Measurements from ENCODE around the gene ATG13. TPM values are rescaled to one million over a fixed set of nuclear protein-coding genes. Genes with fewer than 3 reads are reported as not detected.

Gene ATG13
- total RNA-seq, 2 donors from 2014 or later: 54.3 to 172 TPM

DNA sequence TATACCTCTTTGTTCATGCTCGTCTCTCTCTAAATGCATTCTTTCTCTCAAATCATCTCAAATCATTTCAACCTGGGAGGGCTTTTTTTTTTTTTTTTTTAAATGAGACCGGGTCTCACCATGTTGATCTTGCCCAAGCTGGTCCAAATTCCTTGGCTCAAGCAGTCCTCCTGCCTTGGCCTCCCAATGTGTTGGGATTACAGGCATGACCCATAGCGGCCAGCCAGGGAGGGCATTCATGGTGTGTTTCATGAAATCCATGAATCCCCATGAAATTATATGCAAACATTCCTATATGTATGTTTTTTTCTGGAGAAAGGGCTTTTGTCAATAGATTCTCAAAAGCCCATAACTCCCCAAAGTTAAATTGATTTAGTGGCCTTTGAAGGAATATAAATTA is 26.2 kb downstream of the ATG13 start:
- no peak for DNase-seq (ENCODE audit: low spot score)
- no peak for TF ChIP-seq CTCF (IDR thresholded peaks at IDR 0.05)
- TF ChIP-seq POLR2AphosphoS5 (IDR thresholded peaks at IDR 0.05): no peak
- no peak for TF ChIP-seq POLR2A (IDR thresholded peaks at IDR 0.05)
- no peak overlapping the region for H3K27ac ChIP-seq
- H3K9me3 ChIP-seq: no peaks in the 10 kb centered on the region
- H3K27me3 ChIP-seq (replicated peaks; ENCODE audit: insufficient read depth): no peaks in the 10 kb centered on the region
- 89% methylated on average over 3 of the region's 3 CpGs for WGBS
- H3K36me3 ChIP-seq: no peaks in the 10 kb centered on the region
- intact Hi-C loops (cut with DNase I): no loop called here
- H3K4me3 ChIP-seq: no peak overlapping the region
- no peaks in the 10 kb centered on the region for H3K4me1 ChIP-seq (replicated peaks)

GRCh38 chr11:46643986-46644385 is 26.6 kb downstream of the ATG13 start:
- Histone ChIP-seq H3K27me3 (replicated peaks; ENCODE audit: insufficient read depth) (no peaks in the 10 kb centered on the region), H3K27ac (no peak overlapping the region), H3K36me3 (no peaks in the 10 kb centered on the region), H3K9me3 (no peaks in the 10 kb centered on the region), H3K4me3 (no peak overlapping the region), H3K4me1 (replicated peaks) (peaks cover 2% of the 10 kb centered on the region)
- TF ChIP-seq CTCF (IDR thresholded peaks at IDR 0.05) (no peak), POLR2AphosphoS5 (IDR thresholded peaks at IDR 0.05) (no peak), POLR2A (IDR thresholded peaks at IDR 0.05) (no peak)
- DNase-seq (ENCODE audit: low spot score): no peak
- intact Hi-C loops (cut with DNase I): no loop called here

DNA sequence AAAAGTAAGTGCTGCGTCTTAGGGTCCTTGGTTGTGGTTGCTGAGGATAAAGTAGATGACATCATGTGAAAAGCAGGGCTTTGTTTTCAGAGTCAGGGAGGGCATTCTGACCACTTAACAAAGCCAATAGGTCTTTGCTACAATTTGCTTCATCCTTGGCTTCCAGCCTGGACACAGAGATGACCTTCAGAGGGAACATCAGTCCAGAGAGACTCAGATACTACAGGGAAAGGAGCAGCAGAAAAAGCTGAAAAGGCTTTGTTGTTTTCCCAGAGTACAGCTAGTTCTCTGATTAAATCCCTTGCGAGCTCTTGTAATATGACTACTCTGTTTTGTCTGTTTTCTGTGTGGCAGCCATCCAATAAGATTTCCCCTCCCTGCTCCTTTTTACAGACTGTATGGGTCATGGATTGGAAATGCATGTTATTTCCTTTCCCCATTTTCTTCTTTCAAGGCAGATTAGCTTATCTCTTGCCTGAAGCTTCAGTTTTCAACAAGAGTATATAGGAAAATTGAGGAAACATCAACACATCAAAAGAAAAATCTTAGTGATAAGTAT is 31.9 kb downstream of the ATG13 start:
- Histone ChIP-seq H3K36me3 (no peaks in the 10 kb centered on the region), H3K4me1 (replicated peaks) (peaks cover 6% of the 10 kb centered on the region), H3K27ac (peak overlapping the region; percentile 23 to 47), H3K27me3 (replicated peaks; ENCODE audit: insufficient read depth) (no peaks in the 10 kb centered on the region), H3K4me3 (no peak overlapping the region), H3K9me3 (no peaks in the 10 kb centered on the region)
- DNase-seq (ENCODE audit: low spot score): peak; percentile 39
- TF ChIP-seq POLR2A (IDR thresholded peaks at IDR 0.05) (no peak), CTCF (IDR thresholded peaks at IDR 0.05) (no peak), POLR2AphosphoS5 (IDR thresholded peaks at IDR 0.05) (peak; percentile 67)
- 32% methylated on average over 2 of the region's 2 CpGs for WGBS
- intact Hi-C loops (cut with DNase I): loop anchor here (5.0 kb wide), 1 partner anchor 48 kb away; no protein-coding TSS in a partner anchor

DNA sequence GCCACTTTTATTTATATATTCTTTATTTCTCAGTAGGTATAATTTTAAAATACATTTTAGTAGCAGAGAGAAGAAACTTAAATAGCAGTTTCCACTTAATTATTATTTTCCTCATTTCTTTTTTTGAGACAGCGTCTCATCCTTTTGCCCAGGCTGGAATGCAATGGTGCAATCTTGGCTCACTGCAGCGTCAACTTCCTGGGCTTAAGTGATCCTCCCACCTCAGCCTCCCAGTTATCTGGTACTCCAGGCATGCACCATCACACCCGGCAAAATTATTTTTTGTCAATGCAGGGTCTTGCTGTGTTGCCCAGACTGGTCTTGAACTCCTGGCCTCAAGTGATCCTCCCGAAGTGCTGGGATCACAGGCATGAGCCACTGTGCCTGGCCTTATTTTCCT is 38.3 kb downstream of the ATG13 start:
- intact Hi-C loops (cut with DNase I): no loop called here
- Histone ChIP-seq H3K36me3 (peaks cover 3 to 31% of the 10 kb centered on the region in 2 donors), H3K9me3 (no peaks in the 10 kb centered on the region), H3K4me1 (replicated peaks) (no peaks in the 10 kb centered on the region), H3K27me3 (replicated peaks; ENCODE audit: insufficient read depth) (no peaks in the 10 kb centered on the region), H3K4me3 (no peak overlapping the region), H3K27ac (no peak overlapping the region)
- TF ChIP-seq POLR2AphosphoS5 (IDR thresholded peaks at IDR 0.05) (no peak), CTCF (IDR thresholded peaks at IDR 0.05) (no peak), POLR2A (IDR thresholded peaks at IDR 0.05) (no peak)
- 87% methylated on average over 4 of the region's 4 CpGs for WGBS
- no peak for DNase-seq (ENCODE audit: low spot score)

DNA sequence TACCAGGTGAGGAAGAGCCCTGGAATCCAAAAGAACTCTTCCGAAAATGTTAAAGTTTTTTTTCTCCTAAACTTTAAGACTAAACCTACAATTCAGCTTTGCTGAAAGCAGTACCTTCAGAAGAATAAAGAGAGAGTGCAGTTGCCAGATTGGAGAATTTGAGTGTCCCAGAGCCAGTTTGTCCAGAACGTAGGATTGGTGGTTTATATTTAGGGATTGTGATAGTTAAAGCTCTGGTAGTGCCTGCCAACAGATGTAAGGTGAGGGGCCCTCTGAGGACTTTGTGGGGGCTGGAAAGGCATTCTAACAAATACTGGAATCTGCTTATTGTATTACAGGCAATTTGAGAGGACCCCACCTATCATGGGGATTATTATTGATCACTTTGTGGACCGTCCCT is 39.8 kb downstream of the ATG13 start:
- no peak for DNase-seq (ENCODE audit: low spot score)
- peaks cover 4 to 31% of the 10 kb centered on the region in 2 donors for H3K36me3 ChIP-seq
- intact Hi-C loops (cut with DNase I): no loop called here
- 78% methylated on average over 3 of the region's 3 CpGs for WGBS
- H3K9me3 ChIP-seq: no peaks in the 10 kb centered on the region
- no peaks in the 10 kb centered on the region for H3K4me1 ChIP-seq (replicated peaks)
- H3K4me3 ChIP-seq: no peak overlapping the region
- TF ChIP-seq POLR2AphosphoS5 (IDR thresholded peaks at IDR 0.05) (no peak), CTCF (IDR thresholded peaks at IDR 0.05) (no peak), POLR2A (IDR thresholded peaks at IDR 0.05) (no peak)
- no peaks in the 10 kb centered on the region for H3K27me3 ChIP-seq (replicated peaks; ENCODE audit: insufficient read depth)
- H3K27ac ChIP-seq: no peak overlapping the region
